Lower leg skin (tissue), 4 donors: ENCODE results near the gene COPZ1. TPM values are rescaled to one million over a fixed set of nuclear protein-coding genes. Genes with fewer than 3 reads are reported as not detected.

Experiments
- DNase-seq, 2 donors: peaks; one replicate each; pipeline ENCODE4 v3.0.0-alpha.2; 2019; ENCODE audit warnings: low spot score in 2 of 2
- H3K4me3 ChIP-seq: fragments of 200-600 bp; sonication (generic); 2 replicates; pipeline ENCODE4 v1.5.1; 2017; ENCODE audit warnings: mild to moderate bottlenecking, low read depth; ENCODE audit not compliant: poor library complexity, severe bottlenecking
- CTCF ChIP-seq, 3 donors: fragments of 450-650 bp; IDR thresholded peaks; one replicate each; pipeline ENCODE4 v1.5.1; 2016; ENCODE audit warnings: antibody characterized with exemption in 3 of 3, mild to moderate bottlenecking in 3 of 3, moderate library complexity in 2 of 3
- POLR2A ChIP-seq, 2 donors: fragments of 450-650 bp; IDR thresholded peaks; one replicate each; pipeline ENCODE4 v1.6.1; 2016 to 2017; ENCODE audit warnings: antibody characterized with exemption in 2 of 2, mild to moderate bottlenecking in 1 of 2, moderate library complexity in 1 of 2
- WGBS, 2 donors: methylation state at CpG; one replicate each; pipeline ENCODE4 v1.1.5; 2018; 5-methylcytosine and 5-hydroxymethylcytosine counted together
- intact Hi-C: fragments of 100-400 bp; cut with DNase I; formaldehyde crosslinking; loops from one replicate; pipeline ENCODE4 v1.15.0; 2023; ENCODE audit warnings: low total_unique reads
- total RNA-seq, 4 donors: library from RNA; depleted of rRNA; stranded (reverse); fragments of >200 nt; gene quantifications; one replicate each; pipeline ENCODE4 v1.1.0, GENCODE V29; 2016

COPZ1 gene
- total RNA-seq, 4 donors from 2014 or later, result 55.6 to 86.5 (median 69.4) TPM

GRCh38 chr12:54286042-54287030, 38.6 kb upstream of the COPZ1 start:
- 55 to 61% methylated on average over 12 of the region's 12 CpGs for WGBS, 2 donors

GRCh38 chr12:54287261-54288157, 37.4 kb upstream of the COPZ1 start:
- intact Hi-C loops, result no loop called here

More at GRCh38 chr12:54286042-54287030, 38.6 kb upstream of the COPZ1 start:
- intact Hi-C loops, result no loop called here
- no peak for DNase-seq
- TF ChIP-seq POLR2A (IDR thresholded peaks at IDR 0.05) (no peak), CTCF (IDR thresholded peaks at IDR 0.05) (no peak)
- no peak overlapping the region for H3K4me3 ChIP-seq

DNA sequence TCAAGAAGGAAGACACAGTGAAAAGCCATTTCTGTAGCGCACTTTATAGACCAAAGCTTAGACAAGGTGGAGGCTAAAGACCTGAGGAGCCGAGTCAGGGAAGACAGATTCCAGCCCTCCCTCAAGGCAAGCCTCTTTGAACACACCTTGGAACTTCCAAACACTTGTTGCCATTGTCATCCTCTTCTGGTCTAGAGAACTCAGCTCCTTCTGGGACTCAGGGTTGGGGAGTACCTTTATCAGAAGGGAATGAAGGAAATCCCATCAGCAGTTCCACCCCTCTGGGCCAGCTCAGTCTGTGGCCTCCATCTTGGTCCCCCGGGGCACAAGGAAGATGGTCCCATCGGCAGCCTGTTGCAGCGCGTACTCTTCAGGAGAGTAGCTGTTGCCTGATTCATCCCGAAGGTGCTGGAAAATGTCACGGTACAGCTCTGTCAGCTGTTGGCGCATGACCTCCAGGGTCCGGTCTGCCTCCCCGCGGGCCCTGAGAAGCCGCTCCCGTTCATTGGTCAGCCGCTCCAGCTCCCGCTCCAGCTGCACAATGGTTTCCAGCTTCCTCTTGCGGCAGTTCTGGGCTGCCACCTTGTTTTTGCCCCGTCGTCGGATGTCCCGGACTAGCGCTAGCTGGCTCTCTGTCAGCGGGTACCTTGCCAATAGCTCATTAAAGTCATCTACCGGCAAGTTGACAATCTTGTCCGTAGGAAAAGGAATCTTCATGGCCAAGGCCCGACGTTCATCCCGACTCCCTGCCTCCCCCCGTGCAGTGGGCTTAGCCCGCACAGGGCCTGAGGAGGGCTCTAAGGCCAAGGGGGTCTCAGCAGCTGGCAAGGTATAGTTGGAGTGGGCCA, 32.6 kb upstream of the COPZ1 start:
- intact Hi-C loops, result no loop called here
- peak in 1 of 2 donors; percentile 80 for DNase-seq

More at GRCh38 chr12:54287261-54288157, 37.4 kb upstream of the COPZ1 start:
- TF ChIP-seq CTCF (IDR thresholded peaks at IDR 0.05), result no peak
- TF ChIP-seq POLR2A (IDR thresholded peaks at IDR 0.05), result no peak
- WGBS, 2 donors, result 59 to 67% methylated on average over 8 of the region's 8 CpGs
- no peak for DNase-seq
- no peak overlapping the region for H3K4me3 ChIP-seq

GRCh38 chr12:54292931-54293241, 32.0 kb upstream of the COPZ1 start:
- no peak overlapping the region for H3K4me3 ChIP-seq
- WGBS, 2 donors, result 95% methylated on average over 7 of the region's 7 CpGs
- TF ChIP-seq CTCF (IDR thresholded peaks at IDR 0.05) (no peak), POLR2A (IDR thresholded peaks at IDR 0.05) (no peak)
- peak in 1 of 2 donors; percentile 69 for DNase-seq
- intact Hi-C loops, result no loop called here

More for the DNA sequence above, 32.6 kb upstream of the COPZ1 start:
- no peak overlapping the region for H3K4me3 ChIP-seq
- WGBS, 2 donors, result 91 to 93% methylated on average over 30 of the region's 30 CpGs
- TF ChIP-seq POLR2A (IDR thresholded peaks at IDR 0.05) (no peak), CTCF (IDR thresholded peaks at IDR 0.05) (no peak)
